Vagina (tissue), 2 donors: Measurements from ENCODE around the gene TTC28.

Experiments used
- POLR2A ChIP-seq, 2 donors: fragments of 450-650 bp; IDR thresholded peaks; one replicate each; pipeline ENCODE4 v1.6.1; 2017; ENCODE audit warnings: antibody characterized with exemption in 2 of 2, mild to moderate bottlenecking in 2 of 2, moderate library complexity in 2 of 2
- TF ChIP-seq, protein P1 (sequence below), 3 experiments: fragments of 450-650 bp in 2 of 3; fragments of 200-600 bp in 1 of 3; sonication (generic) in 1 of 3; IDR thresholded peaks; one replicate each; pipeline ENCODE4 v1.5.1; 2017 to 2019; ENCODE audit warnings: antibody characterized with exemption in 3 of 3, mild to moderate bottlenecking in 2 of 3, moderate library complexity in 2 of 3

DNA sequence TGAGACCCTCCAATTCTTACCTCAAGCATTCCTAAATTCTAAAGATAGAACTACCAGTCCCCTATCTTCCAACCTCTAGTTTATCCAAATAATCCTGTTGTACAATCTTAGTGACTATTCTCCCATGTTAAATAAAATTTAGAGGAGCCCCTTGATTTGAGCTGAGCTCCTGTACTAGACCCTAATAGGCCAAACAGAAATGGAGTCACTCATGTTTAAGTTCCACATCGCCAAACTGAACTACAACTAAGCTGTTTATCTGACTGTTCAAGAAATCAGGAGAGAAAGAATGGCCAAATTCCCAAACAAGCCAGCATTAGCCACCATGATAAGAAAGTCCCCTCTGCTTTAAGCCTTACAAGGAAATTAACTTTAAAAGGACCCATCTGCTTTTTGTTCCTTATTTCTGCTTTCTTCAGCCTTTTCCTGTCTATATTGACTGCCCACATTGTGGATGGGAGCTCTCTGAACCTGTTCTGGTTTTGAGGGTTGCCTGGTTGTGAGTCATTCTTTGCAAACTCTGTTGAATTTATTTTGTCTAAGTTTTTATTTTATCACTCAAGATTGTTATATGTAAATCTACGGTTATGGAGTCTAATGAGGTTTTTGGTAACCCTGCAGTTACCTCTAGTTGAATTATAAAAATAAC lies 90.4 kb downstream of the TTC28 start:
- TF ChIP-seq, protein P1, sequence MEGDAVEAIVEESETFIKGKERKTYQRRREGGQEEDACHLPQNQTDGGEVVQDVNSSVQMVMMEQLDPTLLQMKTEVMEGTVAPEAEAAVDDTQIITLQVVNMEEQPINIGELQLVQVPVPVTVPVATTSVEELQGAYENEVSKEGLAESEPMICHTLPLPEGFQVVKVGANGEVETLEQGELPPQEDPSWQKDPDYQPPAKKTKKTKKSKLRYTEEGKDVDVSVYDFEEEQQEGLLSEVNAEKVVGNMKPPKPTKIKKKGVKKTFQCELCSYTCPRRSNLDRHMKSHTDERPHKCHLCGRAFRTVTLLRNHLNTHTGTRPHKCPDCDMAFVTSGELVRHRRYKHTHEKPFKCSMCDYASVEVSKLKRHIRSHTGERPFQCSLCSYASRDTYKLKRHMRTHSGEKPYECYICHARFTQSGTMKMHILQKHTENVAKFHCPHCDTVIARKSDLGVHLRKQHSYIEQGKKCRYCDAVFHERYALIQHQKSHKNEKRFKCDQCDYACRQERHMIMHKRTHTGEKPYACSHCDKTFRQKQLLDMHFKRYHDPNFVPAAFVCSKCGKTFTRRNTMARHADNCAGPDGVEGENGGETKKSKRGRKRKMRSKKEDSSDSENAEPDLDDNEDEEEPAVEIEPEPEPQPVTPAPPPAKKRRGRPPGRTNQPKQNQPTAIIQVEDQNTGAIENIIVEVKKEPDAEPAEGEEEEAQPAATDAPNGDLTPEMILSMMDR (IDR thresholded peaks at IDR 0.05): no peak
- no peak for TF ChIP-seq POLR2A (IDR thresholded peaks at IDR 0.05)
